ENCODE results near the gene C2CD2L. TPM values are rescaled to one million over a fixed set of nuclear protein-coding genes. Genes with fewer than 3 reads are reported as not detected.

Gene C2CD2L
- total and polyA plus RNA-seq, 2 of the 13 experiments (the other 11 are each of a cell fraction or from before 2014, with no cell fraction given): 3.7 to 5.5 TPM

DNA sequence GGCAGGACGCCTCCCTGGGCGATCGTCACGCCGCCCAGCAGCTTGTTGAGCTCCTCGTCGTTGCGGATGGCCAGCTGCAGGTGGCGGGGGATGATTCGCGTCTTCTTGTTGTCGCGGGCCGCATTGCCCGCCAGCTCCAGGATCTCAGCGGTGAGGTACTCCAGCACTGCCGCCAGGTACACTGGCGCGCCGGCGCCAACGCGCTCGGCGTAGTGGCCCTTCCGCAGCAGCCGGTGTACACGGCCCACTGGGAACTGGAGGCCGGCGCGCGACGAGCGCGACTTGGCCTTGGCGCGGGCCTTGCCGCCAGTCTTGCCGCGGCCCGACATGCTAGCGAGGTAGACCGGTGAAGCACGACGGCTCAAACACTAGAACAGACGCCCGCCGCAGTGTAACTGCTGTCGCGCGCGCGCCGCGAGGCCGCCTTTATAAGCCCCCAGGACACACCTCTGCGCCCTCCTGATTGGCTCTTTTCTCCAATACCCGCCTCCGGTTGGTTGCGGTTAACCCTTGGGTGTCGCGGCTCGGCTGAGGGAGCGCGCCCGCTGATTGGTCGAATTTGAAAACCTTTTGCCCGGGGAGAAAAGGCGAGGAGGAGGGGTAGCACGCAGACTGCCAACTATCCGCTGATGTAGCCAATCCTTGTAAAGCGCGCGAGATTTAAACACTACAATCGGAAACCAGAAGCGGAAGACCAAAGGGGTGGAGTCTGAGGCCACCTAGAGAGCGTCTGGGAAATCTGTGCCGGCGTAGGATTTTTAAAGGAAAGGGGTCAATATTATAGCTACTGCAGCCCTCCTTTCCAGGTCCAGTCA, 11.9 kb upstream of the C2CD2L start (continued):
- TF ChIP-seq REXO4 (CRISPR knock-in tag; IDR thresholded peaks at IDR 0.05; ENCODE audit: borderline replicate concordance) (peak; percentile 48; the same call in 1 of the 2 replicates), PHF20 (CRISPR knock-in tag; IDR thresholded peaks at IDR 0.05) (peak; percentile 53), SSRP1 (CRISPR knock-in tag; IDR thresholded peaks at IDR 0.05) (no peak), ZNF883 (CRISPR knock-in tag; IDR thresholded peaks at IDR 0.05; ENCODE audit: not compliant biosample characterization) (peak; percentile 80), ZNF251 (CRISPR knock-in tag; IDR thresholded peaks at IDR 0.05) (no peak), ZMYM3 (CRISPR knock-in tag; IDR thresholded peaks at IDR 0.05) (no peak), ZNF12 (CRISPR knock-in tag; IDR thresholded peaks at IDR 0.05) (no peak), HOXA7 (CRISPR knock-in tag; IDR thresholded peaks at IDR 0.05) (0 out of 2 replicates have a peak, but pooled peaks have one; percentile 41), SRY (CRISPR knock-in tag; IDR thresholded peaks at IDR 0.05) (peak; percentile 94), THAP11 (CRISPR knock-in tag; IDR thresholded peaks at IDR 0.05) (peak; percentile 68; the same call in 1 of the 2 replicates), ZNF432 (CRISPR knock-in tag; IDR thresholded peaks at IDR 0.05; ENCODE audit: borderline replicate concordance) (no peak), ZNF562 (CRISPR knock-in tag; IDR thresholded peaks at IDR 0.05; ENCODE audit: borderline replicate concordance) (peak; percentile 88; the same call in 1 of the 2 replicates), EZH2 (conservative IDR thresholded peaks at IDR 0.05; ENCODE audit: low read depth, low read length) (no peak), PHB2 (IDR thresholded peaks at IDR 0.05; ENCODE audit: partially characterized antibody) (no peak)
- TF ChIP-seq, protein P1, sequence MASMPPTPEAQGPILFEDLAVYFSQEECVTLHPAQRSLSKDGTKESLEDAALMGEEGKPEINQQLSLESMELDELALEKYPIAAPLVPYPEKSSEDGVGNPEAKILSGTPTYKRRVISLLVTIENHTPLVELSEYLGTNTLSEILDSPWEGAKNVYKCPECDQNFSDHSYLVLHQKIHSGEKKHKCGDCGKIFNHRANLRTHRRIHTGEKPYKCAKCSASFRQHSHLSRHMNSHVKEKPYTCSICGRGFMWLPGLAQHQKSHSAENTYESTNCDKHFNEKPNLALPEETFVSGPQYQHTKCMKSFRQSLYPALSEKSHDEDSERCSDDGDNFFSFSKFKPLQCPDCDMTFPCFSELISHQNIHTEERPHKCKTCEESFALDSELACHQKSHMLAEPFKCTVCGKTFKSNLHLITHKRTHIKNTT (CRISPR knock-in tag; IDR thresholded peaks at IDR 0.05): no peak
- TF ChIP-seq, protein P2, sequence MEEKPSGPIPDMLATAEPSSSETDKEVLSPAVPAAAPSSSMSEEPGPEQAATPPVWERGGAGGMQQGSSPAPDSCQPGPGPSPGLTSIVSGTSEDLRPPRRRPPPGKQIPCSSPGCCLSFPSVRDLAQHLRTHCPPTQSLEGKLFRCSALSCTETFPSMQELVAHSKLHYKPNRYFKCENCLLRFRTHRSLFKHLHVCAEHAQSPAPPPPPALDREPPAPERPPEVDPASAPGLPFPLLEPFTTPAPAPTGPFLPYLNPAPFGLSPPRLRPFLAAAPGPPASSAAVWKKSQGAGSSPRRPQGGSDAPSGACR (CRISPR knock-in tag; IDR thresholded peaks at IDR 0.05): peak; percentile 89; the same call in 1 of the 2 replicates
- TF ChIP-seq, protein P3, sequence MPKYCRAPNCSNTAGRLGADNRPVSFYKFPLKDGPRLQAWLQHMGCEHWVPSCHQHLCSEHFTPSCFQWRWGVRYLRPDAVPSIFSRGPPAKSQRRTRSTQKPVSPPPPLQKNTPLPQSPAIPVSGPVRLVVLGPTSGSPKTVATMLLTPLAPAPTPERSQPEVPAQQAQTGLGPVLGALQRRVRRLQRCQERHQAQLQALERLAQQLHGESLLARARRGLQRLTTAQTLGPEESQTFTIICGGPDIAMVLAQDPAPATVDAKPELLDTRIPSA (CRISPR knock-in tag; IDR thresholded peaks at IDR 0.05; ENCODE audit: borderline replicate concordance): peak; percentile 86; the same call in 1 of the 2 replicates
- TF ChIP-seq, protein P4, sequence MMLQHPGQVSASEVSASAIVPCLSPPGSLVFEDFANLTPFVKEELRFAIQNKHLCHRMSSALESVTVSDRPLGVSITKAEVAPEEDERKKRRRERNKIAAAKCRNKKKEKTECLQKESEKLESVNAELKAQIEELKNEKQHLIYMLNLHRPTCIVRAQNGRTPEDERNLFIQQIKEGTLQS (CRISPR knock-in tag; IDR thresholded peaks at IDR 0.05): no peak
- TF ChIP-seq, protein P5, sequence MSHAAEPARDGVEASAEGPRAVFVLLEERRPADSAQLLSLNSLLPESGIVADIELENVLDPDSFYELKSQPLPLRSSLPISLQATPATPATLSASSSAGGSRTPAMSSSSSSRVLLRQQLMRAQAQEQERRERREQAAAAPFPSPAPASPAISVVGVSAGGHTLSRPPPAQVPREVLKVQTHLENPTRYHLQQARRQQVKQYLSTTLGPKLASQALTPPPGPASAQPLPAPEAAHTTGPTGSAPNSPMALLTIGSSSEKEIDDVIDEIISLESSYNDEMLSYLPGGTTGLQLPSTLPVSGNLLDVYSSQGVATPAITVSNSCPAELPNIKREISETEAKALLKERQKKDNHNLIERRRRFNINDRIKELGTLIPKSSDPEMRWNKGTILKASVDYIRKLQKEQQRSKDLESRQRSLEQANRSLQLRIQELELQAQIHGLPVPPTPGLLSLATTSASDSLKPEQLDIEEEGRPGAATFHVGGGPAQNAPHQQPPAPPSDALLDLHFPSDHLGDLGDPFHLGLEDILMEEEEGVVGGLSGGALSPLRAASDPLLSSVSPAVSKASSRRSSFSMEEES (CRISPR knock-in tag; IDR thresholded peaks at IDR 0.05): no peak
- TF ChIP-seq, protein P6, sequence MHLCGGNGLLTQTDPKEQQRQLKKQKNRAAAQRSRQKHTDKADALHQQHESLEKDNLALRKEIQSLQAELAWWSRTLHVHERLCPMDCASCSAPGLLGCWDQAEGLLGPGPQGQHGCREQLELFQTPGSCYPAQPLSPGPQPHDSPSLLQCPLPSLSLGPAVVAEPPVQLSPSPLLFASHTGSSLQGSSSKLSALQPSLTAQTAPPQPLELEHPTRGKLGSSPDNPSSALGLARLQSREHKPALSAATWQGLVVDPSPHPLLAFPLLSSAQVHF (CRISPR knock-in tag; IDR thresholded peaks at IDR 0.05): peak; percentile 38; the same call in 1 of the 2 replicates
- TF ChIP-seq, protein P7, sequence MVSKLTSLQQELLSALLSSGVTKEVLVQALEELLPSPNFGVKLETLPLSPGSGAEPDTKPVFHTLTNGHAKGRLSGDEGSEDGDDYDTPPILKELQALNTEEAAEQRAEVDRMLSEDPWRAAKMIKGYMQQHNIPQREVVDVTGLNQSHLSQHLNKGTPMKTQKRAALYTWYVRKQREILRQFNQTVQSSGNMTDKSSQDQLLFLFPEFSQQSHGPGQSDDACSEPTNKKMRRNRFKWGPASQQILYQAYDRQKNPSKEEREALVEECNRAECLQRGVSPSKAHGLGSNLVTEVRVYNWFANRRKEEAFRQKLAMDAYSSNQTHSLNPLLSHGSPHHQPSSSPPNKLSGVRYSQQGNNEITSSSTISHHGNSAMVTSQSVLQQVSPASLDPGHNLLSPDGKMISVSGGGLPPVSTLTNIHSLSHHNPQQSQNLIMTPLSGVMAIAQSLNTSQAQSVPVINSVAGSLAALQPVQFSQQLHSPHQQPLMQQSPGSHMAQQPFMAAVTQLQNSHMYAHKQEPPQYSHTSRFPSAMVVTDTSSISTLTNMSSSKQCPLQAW (CRISPR knock-in tag; IDR thresholded peaks at IDR 0.05): peak; percentile 91

Measured in HepG2 (cell line).